ENCODE data around the gene ARHGAP35.
A peak's percentile ranks its signal among the peaks of the same experiment; 100 is the strongest.
"Not testable (repeated sequence)": the region's sequence is repeated elsewhere in the genome, so short reads cannot be mapped to it uniquely, and the experiment has no call there.

The ARHGAP35 gene

DNA sequence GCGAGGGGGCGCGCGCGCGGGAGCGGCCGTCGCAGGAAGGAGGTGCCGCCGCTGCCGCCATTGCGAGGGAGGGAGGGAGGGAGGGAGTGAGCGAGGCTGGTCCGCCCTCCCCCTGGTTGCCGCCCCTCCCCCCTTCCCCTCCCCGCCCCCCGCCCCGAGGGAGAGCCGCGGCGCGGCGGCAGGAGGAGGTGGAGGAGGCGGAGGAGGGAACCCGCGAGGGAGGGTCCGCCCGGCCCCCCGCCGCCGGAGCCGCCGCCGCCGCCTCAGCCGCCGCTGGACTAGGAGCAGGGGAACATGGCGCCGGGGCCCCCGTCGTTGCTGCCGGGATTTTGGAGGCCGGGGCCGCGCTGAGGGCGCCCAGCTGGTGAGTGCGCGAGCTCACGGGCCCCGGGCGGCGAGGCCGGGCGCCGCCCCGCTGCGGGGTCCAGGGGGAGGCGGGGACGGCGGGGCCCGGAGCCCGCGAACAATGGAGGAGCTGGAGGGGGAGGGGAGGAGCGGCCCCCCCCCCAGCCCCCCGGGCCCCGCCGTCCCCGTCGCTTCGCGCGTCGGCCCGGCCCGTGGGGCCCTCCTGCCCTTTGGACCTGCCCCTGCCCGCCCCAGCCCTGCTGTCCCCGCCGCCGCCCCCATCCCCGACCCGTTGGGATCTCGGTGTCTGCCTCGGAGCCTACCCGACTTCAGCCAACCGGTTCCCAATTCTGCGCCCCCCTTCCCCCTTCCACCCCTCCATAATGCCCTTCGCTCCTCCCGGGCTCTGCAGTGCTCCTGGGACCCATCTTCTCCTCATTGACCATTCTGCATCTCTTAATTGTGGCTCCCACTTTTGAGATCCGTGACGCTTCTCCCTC is at the start of gene ARHGAP35:
ARHGAP35 (plus strand) TSS at position 152 of the 845 bp plus-strand sequence. CDS start 57,679 bp downstream, outside the sequence.
- Mint-ChIP-seq H3K9me3 (no peaks in the 10 kb centered on the region), H3K27ac (no peak within 1 kb of the TSS), H3K36me3 (ENCODE audit: low read depth) (peaks cover 20% of the 10 kb centered on the region), H3K27me3 (no peaks in the 10 kb centered on the region), H3K4me3 (peak within 1 kb of the TSS; percentile 89), H3K4me1 (ENCODE audit: low read depth) (peaks cover 28% of the 10 kb centered on the region)
- intact Hi-C loops (cut with micrococcal nuclease): loop anchor here (1.0 to 10.0 kb wide), 3 partner anchors 10 to 131 kb away; no protein-coding TSS in a partner anchor

DNA sequence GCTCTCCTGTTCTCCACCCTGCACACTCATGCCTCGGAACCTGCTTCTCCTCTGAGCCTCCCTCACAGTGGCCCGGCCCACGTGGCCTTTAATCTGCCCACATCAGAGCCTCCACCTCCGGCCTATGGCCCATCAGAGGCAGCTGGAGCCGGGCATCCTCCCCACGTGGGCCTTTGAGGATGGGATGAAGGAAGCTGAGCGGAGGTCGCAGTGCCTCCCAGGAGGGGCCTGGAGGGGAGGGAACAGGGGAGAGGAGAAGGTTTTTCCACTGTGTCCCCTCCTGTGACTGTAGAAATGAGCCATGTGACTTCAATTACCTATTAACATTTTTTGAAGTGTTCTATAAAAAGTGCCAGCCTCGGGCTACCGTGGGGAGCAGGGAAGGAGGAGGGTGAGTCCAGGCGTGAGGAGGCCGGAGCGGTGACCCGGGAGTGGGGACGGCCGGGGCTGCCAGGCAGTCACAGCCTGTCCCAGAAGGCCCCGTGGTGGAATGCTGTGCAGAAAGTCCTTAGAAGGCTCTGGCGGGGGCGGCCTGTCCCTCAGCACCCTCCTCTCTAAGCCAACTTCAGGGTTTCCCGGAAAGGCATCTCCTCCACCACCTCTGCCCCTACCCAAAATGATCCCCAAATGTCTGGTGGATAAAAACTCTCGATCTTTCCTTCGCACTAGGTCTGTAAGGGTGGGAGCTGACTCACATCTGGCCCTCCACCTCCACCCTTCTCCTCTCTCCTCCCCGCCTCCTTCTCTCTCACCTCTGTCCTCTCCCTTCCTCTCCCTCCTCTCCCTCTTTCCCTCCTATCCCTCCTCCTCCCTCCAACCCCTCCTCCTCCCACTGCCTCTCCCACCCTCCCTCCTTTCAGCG is 47.6 kb upstream of the ARHGAP35 start:
- no peaks in the 10 kb centered on the region for H3K36me3 Mint-ChIP-seq (ENCODE audit: low read depth)
- intact Hi-C loops (cut with micrococcal nuclease): no loop called here
- no peaks in the 10 kb centered on the region for H3K9me3 Mint-ChIP-seq
- no peak overlapping the region for H3K4me3 Mint-ChIP-seq
- no peak overlapping the region for H3K27ac Mint-ChIP-seq
- H3K4me1 Mint-ChIP-seq (ENCODE audit: low read depth): peaks cover 6% of the 10 kb centered on the region
- H3K27me3 Mint-ChIP-seq: peaks cover 2% of the 10 kb centered on the region

- Mint-ChIP-seq H3K9me3 (no peaks in the 10 kb centered on the region), H3K4me1 (ENCODE audit: low read depth) (peaks cover 6% of the 10 kb centered on the region), H3K4me3 (no peak overlapping the region), H3K27me3 (peaks cover 2% of the 10 kb centered on the region), H3K27ac (no peak overlapping the region), H3K36me3 (ENCODE audit: low read depth) (no peaks in the 10 kb centered on the region)
- intact Hi-C loops (cut with micrococcal nuclease): no loop called here
Measured at GRCh38 chr19:46813839-46814358, 46.9 kb upstream of the ARHGAP35 start.

- H3K4me1 Mint-ChIP-seq (ENCODE audit: low read depth): peaks cover 20% of the 10 kb centered on the region
- H3K27me3 Mint-ChIP-seq: peaks cover 2% of the 10 kb centered on the region
- no peak overlapping the region for H3K4me3 Mint-ChIP-seq
- H3K27ac Mint-ChIP-seq: peak overlapping the region; percentile 21
- H3K9me3 Mint-ChIP-seq: no peaks in the 10 kb centered on the region
- intact Hi-C loops (cut with micrococcal nuclease): no loop called here
- H3K36me3 Mint-ChIP-seq (ENCODE audit: low read depth): no peaks in the 10 kb centered on the region
Measured at GRCh38 chr19:46815833-46816627, 44.8 kb upstream of the ARHGAP35 start.

- no peak overlapping the region for H3K27ac Mint-ChIP-seq
- H3K4me3 Mint-ChIP-seq: no peak overlapping the region
- H3K4me1 Mint-ChIP-seq (ENCODE audit: low read depth): peaks cover 37% of the 10 kb centered on the region
- no peaks in the 10 kb centered on the region for H3K9me3 Mint-ChIP-seq
- H3K27me3 Mint-ChIP-seq: no peaks in the 10 kb centered on the region
- no peaks in the 10 kb centered on the region for H3K36me3 Mint-ChIP-seq (ENCODE audit: low read depth)
- intact Hi-C loops (cut with micrococcal nuclease): no loop called here
Measured at GRCh38 chr19:46818812-46819211, 42.0 kb upstream of the ARHGAP35 start.

DNA sequence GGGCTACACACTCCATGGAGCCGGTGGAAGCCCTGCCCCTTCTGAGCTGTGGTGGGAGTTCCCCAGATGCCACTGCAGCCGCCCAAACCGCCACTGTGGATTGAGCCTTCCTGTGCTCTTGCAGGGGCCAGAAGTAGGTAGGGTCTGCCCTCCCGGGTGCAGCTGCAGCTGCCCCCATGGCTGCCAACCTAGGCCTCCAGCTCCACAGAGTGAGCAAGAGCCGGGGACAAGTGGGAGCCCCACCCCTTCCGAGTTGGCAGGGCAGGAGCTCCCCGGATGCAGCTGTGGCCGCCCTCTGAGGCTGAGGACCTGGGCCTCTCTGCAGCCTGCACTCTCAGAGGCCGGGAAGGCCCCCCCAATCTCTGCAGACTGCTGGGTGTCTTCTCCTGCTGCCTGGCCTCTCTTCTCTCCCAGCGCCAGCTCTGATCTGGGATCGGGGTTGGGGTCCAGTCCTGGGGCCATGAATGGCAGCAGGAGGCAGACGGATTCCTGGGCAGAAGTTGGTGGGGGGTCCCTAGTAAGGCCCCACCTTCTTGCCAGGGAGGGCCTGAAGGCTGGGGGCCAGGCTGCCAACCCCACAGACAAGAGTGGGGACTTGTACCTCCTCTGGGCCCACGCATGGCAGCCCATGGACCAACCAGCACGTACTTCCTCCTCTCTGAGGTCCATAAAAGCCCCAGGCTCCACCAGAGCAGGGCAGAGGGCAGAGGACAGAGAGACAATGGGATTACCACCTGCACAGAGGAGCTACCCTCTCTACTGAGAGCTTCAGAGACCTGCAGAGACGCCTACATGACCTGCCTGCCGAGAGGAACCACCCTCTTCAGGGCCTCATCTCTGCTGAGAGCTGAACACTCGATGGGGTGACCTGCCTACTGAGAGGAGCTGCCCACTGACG is 39.0 kb upstream of the ARHGAP35 start:
- H3K36me3 Mint-ChIP-seq (ENCODE audit: low read depth): no peaks in the 10 kb centered on the region
- H3K4me3 Mint-ChIP-seq: peak overlapping the region; percentile 23
- intact Hi-C loops (cut with micrococcal nuclease): no loop called here
- H3K27ac Mint-ChIP-seq: peak overlapping the region; percentile 84
- peaks cover 54% of the 10 kb centered on the region for H3K4me1 Mint-ChIP-seq (ENCODE audit: low read depth)
- H3K9me3 Mint-ChIP-seq: no peaks in the 10 kb centered on the region
- H3K27me3 Mint-ChIP-seq: no peaks in the 10 kb centered on the region

DNA sequence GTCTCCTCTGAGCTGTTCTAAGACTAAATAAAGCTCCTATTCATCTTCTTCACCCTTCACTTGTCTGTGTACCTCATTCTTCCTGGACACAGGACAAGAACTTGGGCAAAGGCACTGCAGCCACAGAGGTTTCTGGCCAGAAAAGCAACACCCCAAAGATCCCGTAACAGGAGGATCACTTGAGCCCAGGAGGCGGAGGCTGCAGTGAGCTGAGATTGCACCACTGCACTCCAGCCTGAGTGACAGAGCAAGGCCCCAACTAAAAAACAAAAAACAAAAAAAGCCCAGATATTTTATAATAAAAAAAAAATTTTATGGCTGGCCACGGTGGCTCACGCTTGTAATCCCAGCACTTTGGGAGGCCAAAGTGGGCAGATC is 38.4 kb upstream of the ARHGAP35 start:
- H3K9me3 Mint-ChIP-seq; H3K27me3 Mint-ChIP-seq; intact Hi-C loops (cut with micrococcal nuclease); H3K36me3 Mint-ChIP-seq (ENCODE audit: low read depth): not testable (repeated sequence)
- Mint-ChIP-seq H3K4me3 (peak overlapping the region; percentile 23), H3K4me1 (ENCODE audit: low read depth) (peaks cover 61% of the 10 kb centered on the region), H3K27ac (peak overlapping the region; percentile 84)

DNA sequence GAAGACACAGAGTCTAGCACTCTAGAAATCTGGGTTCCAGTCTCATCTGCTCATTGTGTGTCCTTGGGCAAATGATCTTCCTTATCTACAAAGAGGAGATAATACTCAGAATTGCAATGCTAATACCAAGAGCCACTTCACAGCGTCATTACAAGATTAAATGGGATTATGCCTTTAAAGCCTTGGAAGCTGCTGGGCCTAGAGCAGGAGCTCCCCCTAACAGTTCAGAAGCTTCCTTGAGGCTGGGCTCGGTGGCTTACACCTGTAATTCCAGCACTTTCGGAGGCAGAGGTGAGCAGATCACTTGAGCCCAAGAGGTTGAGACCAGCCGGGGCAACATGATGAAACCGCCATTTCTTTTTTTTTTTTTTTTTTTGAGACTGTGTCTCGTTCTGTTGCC is 37.7 kb upstream of the ARHGAP35 start:
- no peak overlapping the region for H3K27ac Mint-ChIP-seq
- no peaks in the 10 kb centered on the region for H3K36me3 Mint-ChIP-seq (ENCODE audit: low read depth)
- no peak overlapping the region for H3K4me3 Mint-ChIP-seq
- intact Hi-C loops (cut with micrococcal nuclease): no loop called here
- peaks cover 67% of the 10 kb centered on the region for H3K4me1 Mint-ChIP-seq (ENCODE audit: low read depth)
- H3K27me3 Mint-ChIP-seq: no peaks in the 10 kb centered on the region
- no peaks in the 10 kb centered on the region for H3K9me3 Mint-ChIP-seq

GRCh38 chr19:46824890-46825730 is 35.7 kb upstream of the ARHGAP35 start:
- H3K4me3 Mint-ChIP-seq: peak overlapping the region; percentile 48
- no peaks in the 10 kb centered on the region for H3K36me3 Mint-ChIP-seq (ENCODE audit: low read depth)
- intact Hi-C loops (cut with micrococcal nuclease): loop anchor here (2.0 kb wide), 2 partner anchors 36 to 46 kb away; partner anchors contain the start of gene SLC1A5
- H3K9me3 Mint-ChIP-seq: no peaks in the 10 kb centered on the region
- peak overlapping the region; percentile 88 for H3K27ac Mint-ChIP-seq
- H3K27me3 Mint-ChIP-seq: no peaks in the 10 kb centered on the region
- H3K4me1 Mint-ChIP-seq (ENCODE audit: low read depth): peaks cover 66% of the 10 kb centered on the region

- Mint-ChIP-seq H3K4me1 (ENCODE audit: low read depth) (peaks cover 64% of the 10 kb centered on the region), H3K27me3 (no peaks in the 10 kb centered on the region), H3K36me3 (ENCODE audit: low read depth) (no peaks in the 10 kb centered on the region), H3K4me3 (no peak overlapping the region), H3K9me3 (no peaks in the 10 kb centered on the region), H3K27ac (peak overlapping the region; percentile 88)
- intact Hi-C loops (cut with micrococcal nuclease): loop anchor here (2.0 kb wide), 2 partner anchors 37 to 47 kb away; partner anchors contain the start of gene SLC1A5
Measured at GRCh38 chr19:46825731-46826055, 35.1 kb upstream of the ARHGAP35 start.

DNA sequence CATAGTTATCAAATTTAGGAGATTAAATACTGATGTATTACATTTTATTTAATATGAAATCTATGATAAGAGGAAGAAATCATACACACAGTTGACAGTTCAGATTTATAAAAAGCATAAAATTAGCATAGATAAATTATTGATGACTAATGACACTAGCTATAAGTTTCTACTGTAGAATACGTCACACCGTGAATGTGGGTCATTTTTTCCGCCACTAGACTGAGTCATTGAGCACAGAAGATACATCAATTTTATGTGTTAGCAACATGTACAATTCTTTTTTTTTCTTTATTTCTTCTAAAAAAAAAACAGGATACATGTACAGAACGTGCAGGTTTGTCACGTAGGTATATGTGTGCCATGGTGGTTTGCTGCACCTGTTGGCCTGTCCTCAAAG is 32.3 kb upstream of the ARHGAP35 start:
- Mint-ChIP-seq H3K4me1 (ENCODE audit: low read depth) (peaks cover 47% of the 10 kb centered on the region), H3K27me3 (peaks cover 4% of the 10 kb centered on the region), H3K4me3 (no peak overlapping the region), H3K9me3 (no peaks in the 10 kb centered on the region), H3K36me3 (ENCODE audit: low read depth) (no peaks in the 10 kb centered on the region), H3K27ac (no peak overlapping the region)
- intact Hi-C loops (cut with micrococcal nuclease): no loop called here

- intact Hi-C loops (cut with micrococcal nuclease): no loop called here
- H3K27ac Mint-ChIP-seq: peak overlapping the region; percentile 52
Measured at GRCh38 chr19:46830864-46831263, 29.9 kb upstream of the ARHGAP35 start.

More at GRCh38 chr19:46830864-46831263, 29.9 kb upstream of the ARHGAP35 start:
- peaks cover 4% of the 10 kb centered on the region for H3K36me3 Mint-ChIP-seq (ENCODE audit: low read depth)
- no peaks in the 10 kb centered on the region for H3K9me3 Mint-ChIP-seq
- H3K4me1 Mint-ChIP-seq (ENCODE audit: low read depth): peaks cover 26% of the 10 kb centered on the region
- peaks cover 4% of the 10 kb centered on the region for H3K27me3 Mint-ChIP-seq
- no peak overlapping the region for H3K4me3 Mint-ChIP-seq

Data from dendritic cell treated with granulocyte-macrophage colony-stimulating factor and Interleukin-4, amounts not matched to agents 40 ng/mL and 50 ng/mL, for 4 days (primary cell).